Fibroblast of villous mesenchyme (primary cell): ENCODE data around the gene ECPAS. TPM values are rescaled to one million over a fixed set of nuclear protein-coding genes. Genes with fewer than 3 reads are reported as not detected.

Experiments used
- DNase-seq: peaks from one replicate; pipeline ENCODE4 v3.0.0-alpha.2; 2010; ENCODE audit warnings: low read depth
- H3K4me3 ChIP-seq: 2 replicates; pipeline ENCODE4 v1.5.1; 2011; ENCODE audit warnings: low read depth, mild to moderate bottlenecking, low read length
- CTCF ChIP-seq: IDR thresholded peaks from 2 replicates; pipeline ENCODE4 v1.5.1; 2012; ENCODE audit warnings: low read depth, mild to moderate bottlenecking, low read length; ENCODE audit not compliant: insufficient read depth
- total RNA-seq: library from RNA; depleted of rRNA; stranded (reverse); fragments of >200 nt; gene quantifications from 2 replicates; pipeline ENCODE4 v1.2.3, GENCODE V29; 2012

The ECPAS gene
- total RNA-seq, 1 donor: 99.3 TPM

- TF ChIP-seq CTCF: no peak
- no peak for DNase-seq
- no peak overlapping the region for H3K4me3 ChIP-seq
Observed at GRCh38 chr9:111389406-111389805, 94.8 kb downstream of the ECPAS start.

- no peak for TF ChIP-seq CTCF
- H3K4me3 ChIP-seq: no peak overlapping the region
- DNase-seq: peak; percentile 13
Observed at GRCh38 chr9:111386386-111386785, 97.8 kb downstream of the ECPAS start.

GRCh38 chr9:111381006-111381405, 103.2 kb downstream of the ECPAS start:
- no peak overlapping the region for H3K4me3 ChIP-seq
- no peak for TF ChIP-seq CTCF
- DNase-seq: no peak

GRCh38 chr9:111375817-111376564, 108.2 kb downstream of the ECPAS start:
- no peak for TF ChIP-seq CTCF
- peak; percentile 13 for DNase-seq
- no peak overlapping the region for H3K4me3 ChIP-seq

GRCh38 chr9:111375062-111375461, 109.1 kb downstream of the ECPAS start:
- no peak for DNase-seq
- H3K4me3 ChIP-seq: no peak overlapping the region
- no peak for TF ChIP-seq CTCF

GRCh38 chr9:111372297-111372696, 111.9 kb downstream of the ECPAS start:
- DNase-seq: no peak
- H3K4me3 ChIP-seq: no peak overlapping the region
- TF ChIP-seq CTCF: no peak

- H3K4me3 ChIP-seq: no peak overlapping the region
- no peak for TF ChIP-seq CTCF
- DNase-seq: no peak
Observed at GRCh38 chr9:111366978-111367377, 117.2 kb downstream of the ECPAS start.
